AG04449 (cell line): ENCODE data around the gene PTPRQ.

Experiments
- CTCF ChIA-PET: fragments of 350-600 bp; formaldehyde crosslinking; extraction: SDS; loops from one replicate; lab custom pipeline; 2021; ENCODE audit warnings: antibody characterized with exemption; lab: Yijun Ruan, JAX
- POLR2A ChIA-PET: fragments of 400-600, 350-600 bp; formaldehyde crosslinking; extraction: SDS; loops from one replicate; lab custom pipeline; 2020; ENCODE audit warnings: antibody characterized with exemption, inconsistent platforms; lab: Yijun Ruan, JAX
- DNase-seq: peaks from one replicate; pipeline ENCODE4 v3.0.0-alpha.2; 2010; ENCODE audit warnings: low read depth, low spot score
- H3K4me3 ChIP-seq: 2 replicates; pipeline ENCODE4 v1.5.1; 2011; ENCODE audit warnings: low read depth, mild to moderate bottlenecking, control low read depth, low read length
- TF ChIP-seq, protein P1 (sequence below): IDR thresholded peaks from one replicate; pipeline ENCODE4 v1.5.1; 2011; ENCODE audit warnings: mild to moderate bottlenecking, moderate library complexity, low read length, control low read depth, inconsistent platforms; ENCODE audit not compliant: insufficient read depth; ENCODE audit errors: missing control alignments

Gene PTPRQ

DNA sequence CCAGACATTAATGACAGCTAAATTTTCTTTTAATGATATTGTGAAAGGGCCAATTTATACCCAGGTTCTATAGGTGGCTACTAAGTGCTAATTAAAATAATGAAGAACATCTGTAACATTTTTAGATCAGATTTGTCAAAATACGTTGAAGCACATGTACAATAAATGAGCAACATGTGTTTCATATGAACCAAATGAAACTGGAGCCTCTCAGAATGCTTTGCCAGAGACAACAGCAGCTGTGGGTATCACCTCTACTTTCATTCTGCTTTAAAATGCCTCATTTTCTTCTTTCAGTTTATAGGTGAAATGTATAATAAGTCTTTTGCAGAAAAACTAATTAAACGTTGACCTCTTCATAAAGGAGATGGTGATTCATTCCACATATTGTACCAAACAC is 237.3 kb downstream of the PTPRQ start:
- CTCF ChIA-PET: interaction anchor here (1.2 kb wide), 2 partner anchors 8 to 368 kb away, joined by 3 to 5 read pairs; no protein-coding TSS in a partner anchor
- POLR2A ChIA-PET: no interaction called here
- TF ChIP-seq, protein P1, sequence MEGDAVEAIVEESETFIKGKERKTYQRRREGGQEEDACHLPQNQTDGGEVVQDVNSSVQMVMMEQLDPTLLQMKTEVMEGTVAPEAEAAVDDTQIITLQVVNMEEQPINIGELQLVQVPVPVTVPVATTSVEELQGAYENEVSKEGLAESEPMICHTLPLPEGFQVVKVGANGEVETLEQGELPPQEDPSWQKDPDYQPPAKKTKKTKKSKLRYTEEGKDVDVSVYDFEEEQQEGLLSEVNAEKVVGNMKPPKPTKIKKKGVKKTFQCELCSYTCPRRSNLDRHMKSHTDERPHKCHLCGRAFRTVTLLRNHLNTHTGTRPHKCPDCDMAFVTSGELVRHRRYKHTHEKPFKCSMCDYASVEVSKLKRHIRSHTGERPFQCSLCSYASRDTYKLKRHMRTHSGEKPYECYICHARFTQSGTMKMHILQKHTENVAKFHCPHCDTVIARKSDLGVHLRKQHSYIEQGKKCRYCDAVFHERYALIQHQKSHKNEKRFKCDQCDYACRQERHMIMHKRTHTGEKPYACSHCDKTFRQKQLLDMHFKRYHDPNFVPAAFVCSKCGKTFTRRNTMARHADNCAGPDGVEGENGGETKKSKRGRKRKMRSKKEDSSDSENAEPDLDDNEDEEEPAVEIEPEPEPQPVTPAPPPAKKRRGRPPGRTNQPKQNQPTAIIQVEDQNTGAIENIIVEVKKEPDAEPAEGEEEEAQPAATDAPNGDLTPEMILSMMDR: no peak
- no peak for DNase-seq
- H3K4me3 ChIP-seq: no peak overlapping the region

DNA sequence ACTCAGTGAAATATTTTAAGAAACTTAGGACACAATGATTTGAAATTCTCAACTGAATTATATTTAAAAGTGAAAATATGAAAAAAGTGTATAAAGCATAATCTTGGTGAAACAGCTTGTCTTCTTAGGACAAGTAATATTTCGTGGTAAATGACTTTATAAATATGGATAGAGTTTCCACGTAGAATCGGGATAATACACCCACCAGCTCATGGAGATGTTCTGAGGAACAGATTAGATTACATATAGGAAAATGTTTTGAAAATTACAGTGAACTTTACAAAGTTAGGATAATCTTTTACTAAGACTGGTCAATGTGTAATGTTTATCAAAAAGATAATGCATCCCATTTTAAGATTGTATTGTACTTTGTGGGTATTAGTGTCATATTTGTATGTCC is 237.8 kb downstream of the PTPRQ start:
- TF ChIP-seq, protein P1: no peak
- POLR2A ChIA-PET: no interaction called here
- DNase-seq: no peak
- CTCF ChIA-PET: interaction anchor here (1.2 kb wide), 2 partner anchors 9 to 369 kb away, joined by 3 to 5 read pairs; no protein-coding TSS in a partner anchor
- no peak overlapping the region for H3K4me3 ChIP-seq

DNA sequence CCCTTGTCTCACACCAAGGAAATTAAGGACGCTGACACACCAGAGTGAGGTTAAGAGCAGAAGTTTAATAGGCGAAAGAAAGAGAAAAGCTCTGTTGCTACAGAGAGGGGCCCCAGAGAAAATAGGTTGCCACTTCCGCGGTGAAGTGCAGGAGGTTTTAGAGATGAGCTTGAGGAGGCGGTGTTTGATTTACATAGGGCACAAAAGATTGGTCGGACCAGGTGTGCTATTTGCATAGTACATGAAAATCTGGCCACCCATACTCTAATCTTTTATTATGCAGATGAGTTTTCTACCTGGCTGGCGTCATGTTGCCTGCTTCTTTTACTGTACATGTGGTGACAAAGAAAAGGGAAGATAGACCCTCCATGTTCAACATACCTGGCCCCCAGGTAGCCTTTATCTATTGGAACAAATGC is 240.1 kb downstream of the PTPRQ start:
- H3K4me3 ChIP-seq: no peak overlapping the region
- ChIA-PET CTCF (no interaction called here), POLR2A (no interaction called here)
- DNase-seq: no peak
- TF ChIP-seq, protein P1: no peak

DNA sequence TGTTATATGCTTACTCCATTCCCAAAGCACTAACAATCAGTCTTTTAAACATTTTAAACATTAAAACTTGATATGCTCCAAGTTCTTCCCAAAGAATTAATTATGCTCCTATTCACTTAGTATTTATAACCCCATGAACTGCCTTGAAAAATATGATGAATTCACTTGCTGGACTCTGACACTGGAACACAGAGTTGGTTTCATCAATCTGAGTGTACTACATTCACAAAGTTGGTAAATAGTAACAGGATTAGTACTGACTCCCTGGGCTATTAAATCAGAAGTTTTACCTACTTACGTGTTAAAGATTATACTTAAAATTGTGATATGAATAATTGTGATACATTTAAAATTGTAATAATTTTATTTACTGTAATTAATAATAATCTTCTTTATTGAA is 246.1 kb downstream of the PTPRQ start:
- H3K4me3 ChIP-seq: no peak overlapping the region
- ChIA-PET POLR2A (no interaction called here), CTCF (interaction anchor here (1.2 to 1.4 kb wide), 2 partner anchors 11 to 13 kb away, joined by 3 to 4 read pairs; no protein-coding TSS in a partner anchor)
- TF ChIP-seq, protein P1: no peak
- no peak for DNase-seq

DNA sequence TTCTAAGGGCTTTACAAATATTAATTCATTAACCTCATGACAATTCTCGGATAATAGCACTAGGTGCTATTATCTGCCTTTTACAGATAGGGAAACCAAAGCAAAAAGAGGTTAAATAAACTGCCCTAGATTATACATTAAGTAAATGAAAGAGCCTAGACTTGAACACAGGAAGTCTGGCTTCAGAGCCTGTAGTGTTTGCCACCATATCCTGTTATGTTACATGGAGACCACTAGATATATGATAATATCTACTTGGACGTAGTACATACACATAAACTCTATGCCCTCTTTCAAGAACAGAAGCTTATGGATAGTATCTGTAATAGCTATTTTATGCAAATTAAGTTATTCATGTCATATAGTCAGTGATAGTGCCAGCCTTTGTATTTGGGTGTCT is 246.5 kb downstream of the PTPRQ start:
- TF ChIP-seq, protein P1: no peak
- H3K4me3 ChIP-seq: no peak overlapping the region
- no peak for DNase-seq
- ChIA-PET CTCF (interaction anchor here (1.2 to 1.4 kb wide), 2 partner anchors 11 to 13 kb away, joined by 3 to 4 read pairs; no protein-coding TSS in a partner anchor), POLR2A (no interaction called here)

DNA sequence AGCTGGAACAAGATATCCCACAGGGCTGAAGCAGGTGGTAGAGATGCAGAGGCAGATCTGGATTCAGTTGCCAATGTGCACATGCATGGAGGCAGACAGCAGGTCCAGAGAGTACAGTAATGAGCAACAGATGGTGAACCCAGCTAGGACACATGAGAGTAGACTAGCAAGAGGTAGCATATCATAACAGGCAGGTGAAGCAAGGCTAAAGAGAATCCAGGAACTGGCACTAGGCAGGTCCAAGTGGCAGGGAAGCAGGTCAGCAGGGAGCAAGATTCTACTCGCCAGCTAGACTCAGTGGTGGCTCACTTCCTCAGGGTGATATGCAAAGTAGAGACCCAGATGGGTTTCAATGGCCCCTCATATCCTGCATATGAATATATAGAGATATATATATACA is 248.1 kb downstream of the PTPRQ start:
- no peak for DNase-seq
- ChIA-PET CTCF (no interaction called here), POLR2A (no interaction called here)
- TF ChIP-seq, protein P1: no peak
- H3K4me3 ChIP-seq: no peak overlapping the region
